NT2/D1 (cell line): ENCODE results near the gene AVPR2.
A peak's percentile ranks its signal among the peaks of the same experiment; 100 is the strongest.

Experiments
- DNase-seq: peaks from one replicate; pipeline ENCODE4 v3.0.0-alpha.2; 2011; ENCODE audit warnings: low read depth, low spot score
- H3K27me3 ChIP-seq: 2 replicates; pipeline ENCODE4 v1.6.0; 2011; ENCODE audit warnings: mild to moderate bottlenecking; ENCODE audit not compliant: insufficient read length, insufficient read depth
- H3K36me3 ChIP-seq: 2 replicates; pipeline ENCODE4 v1.6.1; 2011; ENCODE audit warnings: mild to moderate bottlenecking, low read length, mixed read lengths; ENCODE audit not compliant: insufficient read depth, insufficient read length
- H3K4me1 ChIP-seq: 2 replicates; pipeline ENCODE4 v1.5.1; 2011; ENCODE audit not compliant: insufficient read depth, insufficient read length
- H3K4me3 ChIP-seq: 2 replicates; pipeline ENCODE4 v1.5.1; 2011; ENCODE audit warnings: low read depth; ENCODE audit not compliant: insufficient read length
- H3K9ac ChIP-seq: 2 replicates; pipeline ENCODE4 v1.6.0; 2011; ENCODE audit warnings: low read depth; ENCODE audit not compliant: insufficient read length
- H3K9me3 ChIP-seq: 2 replicates; pipeline ENCODE4 v1.5.1; 2011; ENCODE audit warnings: mild to moderate bottlenecking, low read length; ENCODE audit not compliant: insufficient read depth
- SUZ12 ChIP-seq: IDR thresholded peaks from 2 replicates; pipeline ENCODE4 v1.6.1; 2011; ENCODE audit not compliant: insufficient read length, insufficient read depth; ENCODE audit errors: extremely low read depth
- YY1 ChIP-seq: IDR thresholded peaks from 2 replicates; pipeline ENCODE4 v1.6.1; 2011; ENCODE audit not compliant: insufficient read length, insufficient read depth
- ZNF274 ChIP-seq: IDR thresholded peaks from 2 replicates; pipeline ENCODE4 v1.6.1; 2011; ENCODE audit warnings: mild to moderate bottlenecking, low read depth, low read length

Gene AVPR2

DNA sequence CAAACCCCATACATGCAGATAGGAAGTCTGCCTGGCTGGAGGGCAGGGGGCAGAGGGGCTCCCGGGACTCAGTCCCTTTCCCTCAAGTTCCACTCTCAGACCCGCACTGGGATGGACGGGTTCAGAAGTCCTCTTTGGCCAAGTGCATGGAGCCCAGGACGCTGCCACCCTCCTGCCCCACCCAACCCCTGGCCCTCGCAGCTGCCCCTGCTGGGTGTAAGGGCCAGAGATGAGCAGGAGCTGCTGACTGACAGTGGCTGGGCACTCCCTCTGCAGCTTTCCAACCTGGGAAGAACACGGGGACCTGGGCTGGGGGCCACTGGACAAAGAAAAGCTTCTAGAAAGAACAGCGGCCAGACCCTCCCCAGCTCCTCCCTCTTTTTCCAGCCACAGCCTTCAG is 21.9 kb upstream of the AVPR2 start:
- no peak for DNase-seq
- Histone ChIP-seq H3K9me3 (no peaks in the 10 kb centered on the region), H3K4me3 (no peak overlapping the region), H3K36me3 (peaks cover 13% of the 10 kb centered on the region), H3K27me3 (no peaks in the 10 kb centered on the region), H3K4me1 (peaks cover 9% of the 10 kb centered on the region), H3K9ac (no peak overlapping the region)
- no peak for TF ChIP-seq YY1
- no peak for TF ChIP-seq ZNF274
- TF ChIP-seq SUZ12: no peak

DNA sequence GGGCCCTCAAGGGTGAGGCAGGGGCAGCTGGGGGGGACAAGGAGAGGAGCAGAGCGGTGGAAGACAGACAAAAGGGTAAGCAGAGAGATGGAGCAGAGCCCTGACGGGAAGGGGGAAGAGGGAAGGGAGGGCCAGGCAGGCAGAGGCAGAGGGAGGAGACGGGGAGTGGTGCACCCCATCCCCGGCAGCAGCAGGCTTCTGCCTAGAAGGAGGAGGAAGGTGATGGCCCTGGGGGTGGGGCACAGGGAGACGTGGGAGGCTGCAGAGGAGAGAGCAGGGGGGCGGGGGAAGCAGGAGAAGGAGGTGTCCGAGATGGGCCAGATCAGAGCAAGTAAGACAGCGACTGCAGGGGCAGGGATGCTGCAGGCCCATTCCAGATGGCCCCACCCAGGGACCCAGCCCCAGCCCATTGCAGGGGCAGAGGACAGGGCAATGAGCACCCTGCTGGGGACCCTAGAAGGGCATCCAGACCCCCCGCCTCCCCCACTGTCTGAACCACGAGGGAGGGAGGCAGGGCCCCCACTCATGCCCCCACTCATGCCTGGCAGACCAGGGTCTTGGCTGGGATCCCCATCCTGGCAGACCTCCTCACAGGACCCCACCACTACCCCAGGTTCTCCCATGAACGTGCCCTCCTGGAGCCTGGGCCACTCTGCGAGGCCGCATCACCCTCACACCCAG is 21.2 kb upstream of the AVPR2 start:
- no peak for DNase-seq
- TF ChIP-seq YY1 (no peak), SUZ12 (no peak), ZNF274 (no peak)
- no peak overlapping the region for H3K9ac ChIP-seq
- H3K27me3 ChIP-seq: no peaks in the 10 kb centered on the region
- no peaks in the 10 kb centered on the region for H3K9me3 ChIP-seq
- peaks cover 13% of the 10 kb centered on the region for H3K36me3 ChIP-seq
- peaks cover 9% of the 10 kb centered on the region for H3K4me1 ChIP-seq
- no peak overlapping the region for H3K4me3 ChIP-seq

- peaks cover 9% of the 10 kb centered on the region for H3K4me1 ChIP-seq
- H3K9me3 ChIP-seq: no peaks in the 10 kb centered on the region
- H3K36me3 ChIP-seq: peaks cover 13% of the 10 kb centered on the region
- no peaks in the 10 kb centered on the region for H3K27me3 ChIP-seq
- TF ChIP-seq YY1: no peak
- TF ChIP-seq SUZ12: no peak
- TF ChIP-seq ZNF274: no peak
- DNase-seq: no peak
- no peak overlapping the region for H3K4me3 ChIP-seq
- no peak overlapping the region for H3K9ac ChIP-seq
Observed at GRCh38 chrX:153884136-153884535, 20.3 kb upstream of the AVPR2 start.

GRCh38 chrX:153884590-153884989 is 19.9 kb upstream of the AVPR2 start:
- peaks cover 13% of the 10 kb centered on the region for H3K36me3 ChIP-seq
- no peaks in the 10 kb centered on the region for H3K9me3 ChIP-seq
- peaks cover 6% of the 10 kb centered on the region for H3K4me1 ChIP-seq
- TF ChIP-seq YY1 (no peak), SUZ12 (no peak), ZNF274 (no peak)
- no peak overlapping the region for H3K9ac ChIP-seq
- no peak for DNase-seq
- peak overlapping the region; percentile 40 for H3K4me3 ChIP-seq
- no peaks in the 10 kb centered on the region for H3K27me3 ChIP-seq

GRCh38 chrX:153885208-153885787 is 19.2 kb upstream of the AVPR2 start:
- no peaks in the 10 kb centered on the region for H3K27me3 ChIP-seq
- peaks cover 13% of the 10 kb centered on the region for H3K36me3 ChIP-seq
- no peak for TF ChIP-seq YY1
- no peak for TF ChIP-seq ZNF274
- no peak for TF ChIP-seq SUZ12
- no peak for DNase-seq
- no peaks in the 10 kb centered on the region for H3K9me3 ChIP-seq
- peak overlapping the region; percentile 77 for H3K9ac ChIP-seq
- H3K4me1 ChIP-seq: peaks cover 5% of the 10 kb centered on the region
- peak overlapping the region; percentile 40 for H3K4me3 ChIP-seq

DNA sequence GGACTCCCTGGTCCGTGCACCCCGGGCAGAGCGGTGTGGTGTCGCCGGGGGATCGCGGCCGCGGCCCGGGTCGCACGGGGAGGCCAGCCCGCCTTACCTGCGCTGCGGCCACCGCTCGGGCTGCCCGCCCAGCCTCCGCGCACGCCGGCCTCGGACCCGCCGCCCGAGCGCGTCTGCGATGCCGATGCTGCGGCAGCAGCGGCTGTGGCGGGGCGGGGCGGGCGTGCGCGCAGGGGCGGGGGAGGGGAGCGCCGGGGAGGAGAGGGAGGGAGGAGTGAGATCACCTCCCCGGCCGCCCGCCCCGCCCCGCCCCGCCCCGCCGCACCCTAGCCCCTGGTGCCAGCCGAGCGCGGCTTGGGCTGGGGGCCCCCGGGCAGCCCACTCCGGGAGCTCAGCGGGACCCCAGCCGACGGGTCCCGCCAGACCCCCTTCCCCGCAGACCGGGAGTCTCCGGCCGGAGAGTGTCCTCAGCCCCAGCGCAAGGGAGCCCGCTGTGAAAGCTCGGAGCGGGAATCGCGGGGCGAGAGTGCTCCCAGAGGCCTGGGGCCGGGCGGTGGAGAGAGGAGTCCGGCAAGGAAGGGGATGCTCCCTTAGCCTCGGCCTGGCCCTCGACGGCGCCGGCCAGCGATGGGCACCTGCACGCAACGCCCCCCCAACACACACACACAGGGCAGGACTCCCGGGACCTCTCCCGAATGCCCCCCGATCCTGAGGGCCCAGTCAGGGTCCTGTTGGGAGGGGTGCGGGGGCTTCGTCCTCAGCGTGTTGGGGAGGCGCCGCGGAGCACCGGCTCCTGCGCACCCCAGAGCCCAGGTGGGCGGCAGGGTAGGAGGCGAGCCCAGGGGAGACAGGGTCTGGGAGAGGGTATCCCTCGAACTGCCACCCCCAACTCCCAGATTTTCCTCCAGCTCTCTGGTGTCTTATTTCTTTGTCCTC is 18.2 kb upstream of the AVPR2 start, which contains the start of gene L1CAM:
L1CAM (minus strand) TSS at position 206 of the 936 bp plus-strand sequence. CDS start 10,337 bp downstream, outside the sequence.
- Histone ChIP-seq H3K36me3 (peaks cover 10% of the 10 kb centered on the region), H3K27me3 (no peaks in the 10 kb centered on the region), H3K9me3 (no peaks in the 10 kb centered on the region), H3K4me1 (peaks cover 5% of the 10 kb centered on the region), H3K4me3 (peak within 1 kb of the TSS; percentile 40), H3K9ac (peak within 1 kb of the TSS; percentile 77)
- DNase-seq: no peak
- TF ChIP-seq SUZ12 (no peak), YY1 (no peak), ZNF274 (no peak)
